NCI-H748 treated with DMSO at 0.1 percent for 48 hours (cell line): ENCODE measurements around the gene SLC17A4.

Experiments used
- DNase-seq: peaks from one replicate; lab custom pipeline; 2025; lab: John Stamatoyannopoulos, UW

The SLC17A4 gene

DNA sequence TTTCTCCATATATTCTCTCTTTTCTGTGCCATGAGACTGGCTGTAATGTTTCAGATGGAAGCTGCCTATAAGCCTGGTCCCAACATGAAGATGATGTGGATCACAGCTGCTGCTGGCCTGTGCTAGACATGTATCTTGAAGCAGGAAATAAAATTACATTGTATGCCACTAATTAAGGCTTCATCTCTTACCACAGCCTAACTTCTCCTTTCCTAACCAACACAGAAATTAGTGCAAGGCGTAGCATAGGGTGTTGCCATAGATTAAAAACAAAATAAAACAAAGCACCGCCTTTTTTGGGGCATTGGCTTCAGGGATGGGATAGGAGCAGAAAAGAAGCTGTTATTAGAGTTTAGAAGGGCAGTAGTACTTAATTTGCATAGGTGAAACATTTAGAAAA is 4.7 kb upstream of the SLC17A4 start:
- no peak for DNase-seq

DNA sequence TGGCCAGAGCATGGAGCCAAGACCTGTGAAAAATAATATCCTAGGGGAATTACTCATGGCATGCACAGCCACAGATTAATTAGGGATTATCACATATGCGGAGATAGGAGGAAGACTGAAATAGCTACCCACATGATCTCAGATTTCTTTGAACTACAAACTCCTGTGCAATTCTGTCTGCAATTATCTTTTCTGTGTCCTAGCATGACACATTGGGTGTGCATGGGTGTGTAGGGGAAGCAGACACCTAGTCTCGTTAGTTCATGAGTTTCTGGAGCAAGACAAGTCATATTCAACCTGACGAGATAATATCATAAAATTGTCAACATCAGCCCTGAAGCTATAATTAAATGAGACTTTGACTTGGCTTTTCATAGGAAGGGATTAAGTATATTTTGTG is 3.6 kb upstream of the SLC17A4 start:
- no peak for DNase-seq

DNA sequence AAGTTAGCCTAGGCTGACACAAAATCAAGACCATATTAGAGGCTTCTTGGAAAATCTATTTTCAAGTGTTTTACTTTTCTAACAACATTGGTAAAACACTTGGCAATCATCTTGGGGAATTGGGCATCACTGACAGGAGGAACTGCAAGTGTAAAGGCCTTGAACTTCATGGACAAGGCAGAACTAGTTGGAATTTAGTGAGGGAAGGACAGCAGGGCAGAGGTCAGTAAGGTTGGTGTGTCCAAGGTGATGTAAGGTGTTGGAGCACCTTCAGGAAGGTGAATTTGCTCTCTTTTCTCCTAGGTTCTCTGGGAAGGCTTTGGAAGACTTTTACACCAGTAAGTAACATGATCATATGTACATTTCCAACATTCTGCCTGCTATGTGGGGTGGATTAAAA is 1.5 kb upstream of the SLC17A4 start:
- DNase-seq: no peak

GRCh38 chr6:25755483-25755882 is 941 bp downstream of the SLC17A4 start:
- no peak for DNase-seq

GRCh38 chr6:25756382-25757363 is 2.1 kb downstream of the SLC17A4 start:
- no peak for DNase-seq

DNA sequence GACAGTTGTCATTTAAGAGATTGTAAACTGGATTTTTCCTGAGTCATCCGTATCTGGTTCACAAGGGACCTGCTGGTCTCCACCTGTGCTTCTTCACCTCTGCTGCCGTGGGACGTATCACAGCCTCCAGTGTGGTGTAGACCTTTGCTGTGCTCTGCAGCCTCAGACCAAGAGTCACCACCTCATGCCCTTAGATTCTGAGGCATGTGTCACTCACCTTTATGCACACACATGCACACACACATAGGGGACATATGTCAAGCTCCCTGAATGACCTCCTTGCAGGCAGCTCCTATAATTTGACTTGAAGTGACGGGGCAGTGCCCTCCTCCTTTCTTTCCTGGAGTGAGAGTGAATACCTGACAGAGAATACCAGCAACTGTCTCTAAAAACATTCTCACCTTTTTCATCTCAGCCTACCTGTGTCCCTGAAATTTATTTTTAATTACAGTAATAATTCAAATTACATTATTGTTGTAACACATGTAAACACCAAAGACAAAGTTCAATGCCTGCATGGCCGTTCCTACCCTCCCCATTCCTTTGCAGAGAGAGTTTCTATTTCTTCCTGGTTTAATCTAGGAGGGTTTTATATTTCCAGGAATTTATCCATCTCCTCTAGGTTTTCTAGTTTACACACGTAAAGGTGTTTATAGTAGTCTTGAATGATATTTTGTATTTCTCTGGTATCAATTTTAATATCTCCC is 3.5 kb downstream of the SLC17A4 start:
- DNase-seq: no peak

- no peak for DNase-seq
Measured at GRCh38 chr6:25764611-25765010, 10.1 kb downstream of the SLC17A4 start.

DNA sequence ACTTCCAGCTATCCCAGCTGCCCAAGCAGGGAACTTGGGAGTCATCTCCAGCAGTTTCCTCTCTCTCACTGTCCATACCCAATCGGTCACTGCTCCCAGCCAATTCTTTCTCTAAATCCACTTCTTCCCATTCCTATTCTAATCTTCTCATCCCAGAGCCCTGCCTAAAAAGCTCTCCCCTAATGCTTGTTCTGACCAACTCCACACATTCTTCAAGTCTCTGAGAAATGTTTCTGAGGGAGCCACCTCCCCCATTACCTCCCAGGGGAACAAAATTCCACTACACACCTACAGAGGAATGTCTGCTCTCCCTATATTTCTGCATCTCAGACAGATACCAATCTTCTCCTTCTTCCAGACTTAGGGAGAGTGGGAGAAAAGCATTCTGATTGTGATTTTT is 14.0 kb downstream of the SLC17A4 start:
- no peak for DNase-seq

- DNase-seq: no peak
Measured at GRCh38 chr6:25769983-25770382, 15.4 kb downstream of the SLC17A4 start.

DNA sequence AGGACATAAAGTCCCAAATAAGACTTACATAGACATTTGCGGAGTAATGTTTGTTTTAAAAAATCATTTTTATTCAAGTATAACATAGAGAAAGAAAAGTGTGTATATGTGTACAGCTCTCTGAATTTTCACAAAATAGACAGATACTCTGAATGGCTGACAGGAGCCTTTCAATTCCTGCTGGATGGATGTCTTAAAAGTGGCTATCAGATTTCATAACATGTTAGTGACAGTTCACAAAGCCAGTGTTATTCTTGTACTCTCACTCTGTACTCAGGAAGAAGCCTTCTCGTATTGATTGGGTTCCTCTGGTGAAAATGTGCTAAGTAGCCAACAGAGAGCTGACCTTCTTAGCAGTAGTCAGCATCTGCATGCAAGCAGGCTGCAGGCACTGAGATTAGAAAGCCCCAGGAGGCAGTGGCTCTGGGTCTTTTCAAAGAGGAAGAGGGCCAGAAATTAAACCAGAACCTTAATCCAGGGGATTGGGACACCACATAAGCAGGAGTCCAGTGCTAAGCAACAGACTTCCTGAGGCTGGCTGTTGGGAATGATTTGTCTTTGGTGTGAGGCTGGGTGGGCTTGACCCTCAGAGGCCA is 19.7 kb downstream of the SLC17A4 start:
- peak; percentile 3 for DNase-seq

GRCh38 chr6:25777031-25777430 is 22.5 kb downstream of the SLC17A4 start:
- DNase-seq: no peak

- no peak for DNase-seq
Measured at GRCh38 chr6:25777856-25778649, 23.5 kb downstream of the SLC17A4 start.

- DNase-seq: no peak
Measured at GRCh38 chr6:25781134-25781533, 26.6 kb downstream of the SLC17A4 start.

DNA sequence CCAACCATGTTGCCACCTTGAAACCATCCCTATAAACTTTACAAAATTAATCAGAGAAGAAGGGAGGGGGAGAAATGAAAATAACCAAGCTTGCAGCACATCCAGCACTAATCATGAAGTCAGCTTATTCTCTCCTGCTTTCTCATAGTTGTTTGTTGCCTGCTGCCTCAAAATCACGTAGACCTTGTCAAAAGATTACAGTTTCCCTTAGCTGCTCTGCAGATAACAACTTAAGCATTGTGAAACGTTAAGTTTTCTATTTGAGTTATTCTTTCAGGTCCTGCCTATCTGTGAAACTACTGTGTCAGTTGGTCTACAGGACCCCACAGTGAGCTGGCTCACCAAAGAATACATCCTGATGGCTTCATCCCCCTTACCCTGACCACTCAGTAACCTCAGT is 32.9 kb downstream of the SLC17A4 start:
- DNase-seq: no peak

GRCh38 chr6:25788305-25788922 is 33.9 kb downstream of the SLC17A4 start:
- DNase-seq: peak; percentile 71

GRCh38 chr6:25789475-25789874 is 34.9 kb downstream of the SLC17A4 start:
- no peak for DNase-seq

- DNase-seq: no peak
Measured at GRCh38 chr6:25792016-25792415, 37.5 kb downstream of the SLC17A4 start.

DNA sequence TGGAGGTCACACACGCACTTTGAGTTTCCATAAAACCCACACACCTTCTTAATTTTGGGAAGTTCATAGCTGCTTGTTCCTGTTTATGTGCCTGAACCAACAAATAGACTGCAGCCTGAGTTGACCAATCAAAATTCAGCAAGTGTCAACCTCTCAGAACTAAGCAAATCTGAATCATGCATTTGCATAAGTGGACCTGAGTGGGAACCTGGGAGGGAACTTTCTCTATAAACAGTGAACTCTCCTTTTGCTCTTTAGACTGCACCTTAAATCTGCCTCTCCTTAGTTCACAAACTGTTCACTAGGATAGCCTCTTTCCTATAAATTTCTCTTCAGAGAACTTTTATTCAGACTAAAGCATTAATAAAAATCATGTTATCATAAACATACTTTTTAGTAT is 39.4 kb downstream of the SLC17A4 start:
- DNase-seq: no peak

GRCh38 chr6:25794784-25795183 is 40.2 kb downstream of the SLC17A4 start:
- DNase-seq: no peak

DNA sequence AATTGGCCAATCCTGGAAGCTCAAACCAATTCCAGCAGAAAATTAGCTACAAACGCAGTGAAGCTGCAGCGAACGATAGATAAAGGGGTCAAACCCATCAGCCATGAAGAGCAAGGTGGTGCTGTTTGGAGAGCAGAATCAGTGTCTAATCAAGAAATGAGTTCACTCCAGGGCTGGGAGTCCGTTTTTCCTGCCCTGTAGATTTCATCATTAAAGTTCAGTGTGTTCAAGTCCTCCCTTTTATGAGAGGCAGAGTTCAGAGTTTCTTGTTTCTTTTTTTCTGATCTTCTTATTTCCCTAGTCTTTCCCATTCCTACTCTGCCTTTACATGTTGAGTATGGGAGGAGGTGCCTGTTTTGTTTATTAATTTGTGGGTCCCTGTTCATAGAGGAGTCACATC is 46.9 kb downstream of the SLC17A4 start:
- no peak for DNase-seq

DNA sequence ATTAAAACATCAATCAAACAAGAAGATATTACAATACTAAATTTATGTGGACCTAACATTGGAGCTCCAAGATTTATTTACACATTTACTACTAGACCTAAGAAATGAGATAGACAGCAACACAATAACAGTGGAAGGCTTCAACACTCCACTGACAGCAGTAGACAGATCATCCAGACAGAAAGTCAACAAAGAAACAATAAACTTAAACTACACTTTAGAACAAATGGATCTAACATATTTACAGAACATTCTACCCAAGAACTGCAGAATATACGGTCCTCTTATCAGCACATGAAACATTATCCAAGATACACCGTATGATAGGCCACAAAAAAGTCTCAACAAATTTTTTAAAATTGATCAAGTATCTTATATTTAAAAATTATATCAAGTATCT is 50.3 kb downstream of the SLC17A4 start:
- no peak for DNase-seq

DNA sequence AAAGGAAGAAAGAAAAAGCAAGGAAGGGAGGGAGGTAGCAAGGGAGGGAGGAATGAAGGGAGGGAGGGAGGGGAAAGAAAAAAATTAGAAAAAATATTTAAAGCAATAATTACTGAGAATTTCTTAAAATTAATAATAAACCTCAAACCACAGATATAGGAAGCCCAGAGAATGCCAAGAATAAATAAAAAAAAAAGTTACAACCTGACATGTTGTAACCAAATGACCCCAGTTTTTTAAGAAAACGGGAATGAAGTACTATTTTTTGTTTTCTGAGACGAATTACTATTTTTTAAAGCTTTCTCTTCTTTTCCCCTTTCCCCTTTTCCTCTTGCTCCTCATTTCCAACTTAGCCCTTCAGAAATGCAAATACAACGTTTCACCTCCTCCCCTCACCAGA is 60.7 kb downstream of the SLC17A4 start:
- no peak for DNase-seq
